Lower leg skin (tissue), 4 donors: Measurements from ENCODE around the gene HNRNPK. TPM values are rescaled to one million over a fixed set of nuclear protein-coding genes. Genes with fewer than 3 reads are reported as not detected.
"Not testable (repeated sequence)": the region's sequence is repeated elsewhere in the genome, so short reads cannot be mapped to it uniquely, and the experiment has no call there.

Source experiments
- DNase-seq, 2 donors: peaks; one replicate each; pipeline ENCODE4 v3.0.0-alpha.2; 2019; ENCODE audit warnings: low spot score in 2 of 2
- H3K4me3 ChIP-seq: fragments of 200-600 bp; sonication (generic); 2 replicates; pipeline ENCODE4 v1.5.1; 2017; ENCODE audit warnings: mild to moderate bottlenecking, low read depth; ENCODE audit not compliant: poor library complexity, severe bottlenecking
- CTCF ChIP-seq, 3 donors: fragments of 450-650 bp; IDR thresholded peaks; one replicate each; pipeline ENCODE4 v1.5.1; 2016; ENCODE audit warnings: antibody characterized with exemption in 3 of 3, mild to moderate bottlenecking in 3 of 3, moderate library complexity in 2 of 3
- POLR2A ChIP-seq, 2 donors: fragments of 450-650 bp; IDR thresholded peaks; one replicate each; pipeline ENCODE4 v1.6.1; 2016 to 2017; ENCODE audit warnings: antibody characterized with exemption in 2 of 2, mild to moderate bottlenecking in 1 of 2, moderate library complexity in 1 of 2
- WGBS, 2 donors: methylation state at CpG; one replicate each; pipeline ENCODE4 v1.1.5; 2018; 5-methylcytosine and 5-hydroxymethylcytosine counted together
- intact Hi-C: fragments of 100-400 bp; cut with DNase I; formaldehyde crosslinking; loops from one replicate; pipeline ENCODE4 v1.15.0; 2023; ENCODE audit warnings: low total_unique reads
- total RNA-seq, 4 donors: library from RNA; depleted of rRNA; stranded (reverse); fragments of >200 nt; gene quantifications; one replicate each; pipeline ENCODE4 v1.1.0, GENCODE V29; 2016

HNRNPK gene
- total RNA-seq, 4 donors from 2014 or later, result 398 to 493 (median 413) TPM

DNA sequence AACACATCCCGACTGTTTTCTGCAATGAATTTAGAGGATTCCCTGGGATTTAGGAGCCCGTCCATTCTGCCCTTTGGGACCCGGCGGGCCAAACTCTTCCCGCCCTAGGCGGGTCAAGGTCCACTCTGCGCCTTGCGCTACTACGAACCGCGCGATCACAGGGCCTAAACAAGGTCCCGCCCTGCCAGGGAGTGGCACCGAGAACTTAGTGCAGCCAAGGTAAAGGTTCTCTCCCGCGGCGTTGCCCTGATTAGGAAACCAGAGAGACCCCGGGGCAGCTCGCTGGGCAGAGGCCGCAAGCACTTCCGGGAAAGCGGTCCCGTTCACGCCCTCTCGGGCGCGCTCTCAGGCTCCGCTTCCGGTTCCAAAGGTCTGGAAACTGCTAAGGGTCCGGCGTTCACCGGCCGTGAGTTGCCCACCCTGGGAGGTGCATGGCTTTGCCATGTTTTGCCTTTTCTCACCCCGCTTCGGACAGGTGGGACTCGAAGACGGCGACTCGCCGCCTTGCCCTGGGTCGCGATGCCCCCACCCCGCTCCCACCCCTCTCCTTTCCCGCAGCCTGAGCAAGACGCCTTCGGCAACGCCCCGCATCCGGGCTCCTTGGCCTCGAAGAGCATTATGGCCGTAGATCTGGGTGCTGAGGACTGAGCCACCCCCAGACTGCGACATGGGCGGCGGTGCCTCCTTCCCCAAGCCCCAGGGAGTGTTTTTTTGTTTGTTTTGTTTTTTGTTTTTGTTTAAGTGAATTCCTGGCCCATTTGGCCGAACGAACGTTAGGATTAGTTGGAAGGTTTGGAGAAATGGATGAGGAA, 23.4 kb downstream of the HNRNPK start:
- 1 to 7% methylated on average over 38 to 52 of the region's 57 CpGs for WGBS, 2 donors
- intact Hi-C loops, result no loop called here
- DNase-seq, result peak; percentile 62 to 95
- peak overlapping the region; percentile 74 for H3K4me3 ChIP-seq
- TF ChIP-seq CTCF (IDR thresholded peaks at IDR 0.05), result no peak
- no peak for TF ChIP-seq POLR2A (IDR thresholded peaks at IDR 0.05)

DNA sequence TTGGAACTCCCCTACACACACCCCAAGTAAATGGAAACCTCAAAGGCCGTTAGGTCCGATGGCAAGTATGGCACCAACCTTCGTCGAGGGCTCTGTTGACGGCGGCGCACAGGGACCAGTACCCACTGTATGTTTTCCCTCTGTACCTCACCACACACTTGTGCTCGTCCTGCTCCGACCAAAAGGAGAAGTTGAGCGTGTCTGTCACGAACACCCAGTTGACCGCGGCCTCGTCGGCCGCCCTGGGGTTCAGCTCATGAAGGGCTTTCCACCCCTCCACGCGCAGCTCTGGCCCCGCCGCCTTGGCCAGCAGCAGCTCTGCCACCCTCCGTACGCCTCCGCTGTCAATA, 24.0 kb downstream of the HNRNPK start:
- peak; percentile 32 to 88 for DNase-seq
- whole genome bisulfite sequencing, 2 donors, result 8 to 12% methylated on average over 23 of the region's 23 CpGs
- TF ChIP-seq POLR2A (IDR thresholded peaks at IDR 0.05) (no peak), CTCF (IDR thresholded peaks at IDR 0.05) (no peak)
- peak overlapping the region; percentile 74 for H3K4me3 ChIP-seq
- intact Hi-C loops, result no loop called here

DNA sequence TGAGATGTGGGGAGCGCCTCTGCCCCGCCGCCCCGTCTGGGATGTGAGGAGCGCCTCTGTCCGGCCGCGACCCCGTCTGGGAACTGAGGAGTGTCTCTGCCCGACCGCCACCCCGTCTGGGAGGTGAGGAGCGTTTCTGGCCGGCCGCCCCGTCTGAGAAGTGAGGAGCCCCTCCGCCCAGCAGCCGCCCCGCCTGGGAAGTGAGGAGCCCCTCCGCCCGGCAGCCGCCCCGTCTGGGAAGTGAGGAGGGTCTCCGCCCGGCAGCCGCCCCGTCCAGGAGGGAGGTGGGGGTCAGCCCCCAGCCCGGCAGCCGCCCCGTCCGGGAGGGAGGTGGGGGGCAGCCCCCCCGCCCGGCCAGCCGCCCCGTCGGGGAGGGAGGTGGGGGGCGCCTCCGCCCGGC, 31.9 kb downstream of the HNRNPK start:
- H3K4me3 ChIP-seq, DNase-seq, intact Hi-C loops: not testable (repeated sequence)
- 98% methylated on average over 6 to 17 of the region's 39 CpGs for WGBS, 2 donors

DNA sequence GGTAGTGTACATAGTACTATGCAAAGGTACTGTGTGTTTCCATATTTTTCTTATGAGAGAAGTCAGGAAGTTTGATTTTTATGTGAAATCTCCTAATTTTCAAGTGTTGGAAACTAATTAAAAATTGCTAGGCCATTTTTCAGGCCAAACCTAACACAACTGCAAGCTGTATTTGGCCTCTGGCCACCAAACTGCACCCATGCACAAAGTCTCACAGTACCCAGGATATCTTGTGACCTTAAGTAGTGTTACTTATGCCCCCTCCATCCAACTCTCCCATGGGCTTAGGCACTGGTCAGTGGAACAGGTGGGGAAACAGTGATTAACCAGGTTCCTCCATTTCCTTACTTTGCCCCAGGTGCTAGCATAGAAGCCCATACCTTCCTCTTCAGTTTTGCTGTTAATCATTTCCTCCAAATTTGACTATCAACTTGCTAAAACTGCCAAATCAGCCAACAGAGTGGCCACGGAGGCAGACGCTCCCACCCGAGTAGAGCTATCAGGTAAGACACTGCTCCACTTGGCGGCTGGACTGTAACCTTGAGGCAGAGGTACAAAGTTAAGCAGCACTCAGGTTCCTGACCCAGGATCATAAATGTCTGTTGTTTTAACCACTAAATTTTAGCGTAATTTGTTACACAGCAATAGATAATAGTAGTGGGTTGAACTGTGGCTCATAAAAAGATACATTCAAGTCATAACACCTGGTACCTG, 39.3 kb downstream of the HNRNPK start:
- H3K4me3 ChIP-seq, result no peak overlapping the region
- WGBS, 2 donors, result 78 to 93% methylated on average over 5 of the region's 5 CpGs
- TF ChIP-seq CTCF (IDR thresholded peaks at IDR 0.05), result no peak
- TF ChIP-seq POLR2A (IDR thresholded peaks at IDR 0.05), result no peak
- no peak for DNase-seq
- intact Hi-C loops, result no loop called here

DNA sequence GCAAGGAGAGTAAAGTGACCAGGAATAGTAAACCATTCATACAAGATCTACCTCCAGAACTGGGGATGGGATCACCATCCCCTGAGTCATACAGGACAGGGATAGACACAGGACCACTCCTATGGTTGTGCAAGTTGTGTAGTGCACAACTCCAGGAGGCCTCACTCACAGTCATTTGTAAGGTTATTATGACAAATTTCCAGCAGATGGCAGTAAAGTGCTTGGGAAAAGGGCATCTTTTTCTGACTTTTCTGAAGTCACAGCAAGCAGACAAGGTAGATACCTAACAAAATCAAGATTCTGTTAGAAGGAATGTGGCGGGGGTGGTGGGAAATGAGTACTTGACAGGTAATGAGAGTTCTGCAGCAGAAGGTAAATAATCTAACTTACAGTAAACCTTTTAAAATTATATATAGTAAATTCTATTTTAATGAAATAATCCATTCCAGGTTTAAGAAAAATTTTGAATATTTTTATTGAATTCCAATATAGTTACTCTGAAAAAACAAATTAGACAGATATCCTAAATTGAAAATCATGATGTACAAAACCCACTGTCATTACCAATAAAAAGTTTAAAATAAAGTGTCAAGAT, 42.1 kb downstream of the HNRNPK start:
- WGBS, 2 donors, result 35 to 38% methylated on average over 1 of the region's 1 CpG
- TF ChIP-seq CTCF (IDR thresholded peaks at IDR 0.05), result no peak
- TF ChIP-seq POLR2A (IDR thresholded peaks at IDR 0.05), result no peak
- DNase-seq, result no peak

GRCh38 chr9:83936523-83936922, 43.5 kb downstream of the HNRNPK start:
- 85 to 90% methylated on average over 6 of the region's 6 CpGs for WGBS, 2 donors
- no peak for DNase-seq
- intact Hi-C loops, result loop anchor here (5.0 to 10.0 kb wide), 3 partner anchors 326 to 588 kb away; no protein-coding TSS in a partner anchor
- no peak for TF ChIP-seq CTCF (IDR thresholded peaks at IDR 0.05)
- TF ChIP-seq POLR2A (IDR thresholded peaks at IDR 0.05), result no peak
- no peak overlapping the region for H3K4me3 ChIP-seq

More for the DNA sequence above, 42.1 kb downstream of the HNRNPK start:
- intact Hi-C loops, result loop anchor here (5.0 to 10.0 kb wide), 3 partner anchors 324 to 587 kb away; no protein-coding TSS in a partner anchor
- no peak overlapping the region for H3K4me3 ChIP-seq
